ENCODE results near the gene KCNE4. TPM values are rescaled to one million over a fixed set of nuclear protein-coding genes. Genes with fewer than 3 reads are reported as not detected.

The KCNE4 gene
- total RNA-seq, 2 donors from 2014 or later, result 1.0 to 4.1 TPM

DNA sequence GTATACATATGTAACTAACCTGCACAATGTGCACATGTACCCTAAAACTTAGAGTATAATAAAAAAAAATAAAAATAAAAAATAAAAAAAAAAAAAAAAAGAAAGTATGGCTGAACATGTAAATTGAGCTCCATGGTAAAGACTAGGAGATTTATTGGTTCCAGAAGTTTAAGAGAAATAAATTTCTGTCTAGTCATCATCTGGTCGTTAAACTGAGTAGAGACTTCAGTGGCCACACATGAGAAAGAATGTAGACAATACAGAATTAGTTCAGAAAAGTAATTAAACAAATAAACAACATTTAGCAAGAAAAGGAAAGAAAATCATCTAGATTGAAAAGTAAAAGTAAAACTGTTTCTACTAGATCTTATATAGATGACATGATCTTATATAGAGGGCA, 12.4 kb upstream of the KCNE4 start:
- no peak overlapping the region for H3K4me3 ChIP-seq
- H3K9me3 ChIP-seq, result no peaks in the 10 kb centered on the region
- no peak for DNase-seq (ENCODE audit: low spot score)
- no peak overlapping the region for H3K27ac ChIP-seq
- TF ChIP-seq, protein P1, sequence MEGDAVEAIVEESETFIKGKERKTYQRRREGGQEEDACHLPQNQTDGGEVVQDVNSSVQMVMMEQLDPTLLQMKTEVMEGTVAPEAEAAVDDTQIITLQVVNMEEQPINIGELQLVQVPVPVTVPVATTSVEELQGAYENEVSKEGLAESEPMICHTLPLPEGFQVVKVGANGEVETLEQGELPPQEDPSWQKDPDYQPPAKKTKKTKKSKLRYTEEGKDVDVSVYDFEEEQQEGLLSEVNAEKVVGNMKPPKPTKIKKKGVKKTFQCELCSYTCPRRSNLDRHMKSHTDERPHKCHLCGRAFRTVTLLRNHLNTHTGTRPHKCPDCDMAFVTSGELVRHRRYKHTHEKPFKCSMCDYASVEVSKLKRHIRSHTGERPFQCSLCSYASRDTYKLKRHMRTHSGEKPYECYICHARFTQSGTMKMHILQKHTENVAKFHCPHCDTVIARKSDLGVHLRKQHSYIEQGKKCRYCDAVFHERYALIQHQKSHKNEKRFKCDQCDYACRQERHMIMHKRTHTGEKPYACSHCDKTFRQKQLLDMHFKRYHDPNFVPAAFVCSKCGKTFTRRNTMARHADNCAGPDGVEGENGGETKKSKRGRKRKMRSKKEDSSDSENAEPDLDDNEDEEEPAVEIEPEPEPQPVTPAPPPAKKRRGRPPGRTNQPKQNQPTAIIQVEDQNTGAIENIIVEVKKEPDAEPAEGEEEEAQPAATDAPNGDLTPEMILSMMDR (IDR thresholded peaks at IDR 0.05), result no peak
- no peaks in the 10 kb centered on the region for H3K27me3 ChIP-seq (replicated peaks; ENCODE audit: insufficient read depth)
- H3K36me3 ChIP-seq, result no peaks in the 10 kb centered on the region
- no peaks in the 10 kb centered on the region for H3K4me1 ChIP-seq (replicated peaks)
- intact Hi-C loops (cut with DNase I), result no loop called here
- WGBS, result 29% methylated on average over 1 of the region's 1 CpG

DNA sequence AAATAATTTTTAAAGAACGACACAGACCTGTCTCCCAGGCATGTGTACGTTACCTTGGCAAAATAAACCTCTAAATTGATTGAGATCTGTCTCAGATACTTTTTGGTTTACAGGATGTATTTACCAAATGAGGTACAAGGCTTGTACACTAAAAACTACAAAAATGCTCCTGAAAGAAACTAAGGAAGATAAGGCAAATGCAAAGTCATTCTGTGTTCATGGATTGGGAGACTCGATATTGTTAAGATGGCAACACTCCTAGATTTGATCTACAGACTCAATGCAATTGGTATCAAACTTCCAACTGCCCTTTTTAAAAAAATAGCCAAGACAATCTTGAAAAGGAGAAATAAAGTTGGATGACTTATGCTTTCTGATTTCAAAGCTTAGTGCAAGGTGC, 11.5 kb upstream of the KCNE4 start:
- Histone ChIP-seq H3K4me1 (replicated peaks) (no peaks in the 10 kb centered on the region), H3K9me3 (no peaks in the 10 kb centered on the region), H3K4me3 (no peak overlapping the region), H3K36me3 (no peaks in the 10 kb centered on the region), H3K27ac (no peak overlapping the region), H3K27me3 (replicated peaks; ENCODE audit: insufficient read depth) (no peaks in the 10 kb centered on the region)
- no peak for TF ChIP-seq POLR2A (IDR thresholded peaks at IDR 0.05)
- TF ChIP-seq POLR2AphosphoS5 (IDR thresholded peaks at IDR 0.05), result no peak
- TF ChIP-seq, protein P1 (IDR thresholded peaks at IDR 0.05), result no peak
- 95% methylated on average over 3 of the region's 3 CpGs for WGBS
- intact Hi-C loops (cut with DNase I), result no loop called here
- DNase-seq (ENCODE audit: low spot score), result no peak

DNA sequence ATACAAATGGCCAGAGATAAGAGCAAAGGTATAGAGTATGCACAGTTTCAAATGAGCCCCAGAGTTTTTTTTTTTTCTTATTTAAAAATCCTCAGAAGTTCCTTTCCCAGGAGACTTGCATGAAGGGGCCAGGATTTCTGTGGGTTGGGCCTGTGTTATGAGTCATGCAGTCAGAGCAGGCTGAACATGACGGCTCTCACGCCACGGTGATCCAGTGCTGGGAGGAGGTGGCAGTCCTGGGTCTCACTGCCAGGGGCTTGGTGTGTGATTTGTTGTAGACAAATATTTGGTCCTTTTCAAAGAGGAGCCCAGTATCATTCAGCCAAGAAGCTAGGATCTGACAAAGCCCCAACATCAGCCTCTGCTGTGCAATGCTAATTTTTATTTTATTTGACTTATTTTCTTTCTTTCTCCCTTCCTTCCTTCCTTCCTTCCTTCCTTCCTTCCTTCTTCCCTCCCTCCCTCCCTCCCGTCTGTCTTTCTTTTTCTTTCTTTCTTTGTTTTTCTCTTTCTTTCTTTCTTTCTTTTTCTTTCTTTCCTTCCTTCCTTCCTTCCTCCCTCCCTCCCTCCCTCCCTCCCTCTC, 10.4 kb upstream of the KCNE4 start:
- TF ChIP-seq, protein P1 (IDR thresholded peaks at IDR 0.05), result no peak
- TF ChIP-seq POLR2A (IDR thresholded peaks at IDR 0.05), result no peak
- no peak for DNase-seq (ENCODE audit: low spot score)

DNA sequence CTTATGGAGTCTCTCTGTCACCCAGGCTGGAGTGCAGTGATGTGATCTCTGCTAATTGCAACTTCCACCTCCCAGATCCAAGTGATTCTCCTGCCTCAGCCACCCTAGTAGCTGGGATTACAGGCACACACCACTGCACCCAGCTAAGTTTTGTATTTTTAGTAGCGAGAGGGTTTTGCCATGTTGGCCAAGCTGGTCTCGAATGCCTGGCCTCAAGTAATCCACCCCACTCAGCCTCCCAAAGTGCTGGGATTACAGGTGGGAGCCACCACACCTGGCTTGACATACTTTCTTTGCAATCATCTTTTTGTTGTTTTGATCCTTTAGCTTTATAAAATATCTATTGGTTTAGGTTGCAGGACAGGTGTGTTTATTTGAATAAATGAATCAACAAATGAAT, 9.7 kb upstream of the KCNE4 start:
- no peak for DNase-seq (ENCODE audit: low spot score)

More for the DNA sequence above, 10.4 kb upstream of the KCNE4 start:
- H3K4me1 ChIP-seq (replicated peaks), result no peaks in the 10 kb centered on the region
- H3K27me3 ChIP-seq (replicated peaks; ENCODE audit: insufficient read depth), result no peaks in the 10 kb centered on the region
- 15% methylated on average over 4 of the region's 4 CpGs for WGBS
- no peak overlapping the region for H3K27ac ChIP-seq
- no peaks in the 10 kb centered on the region for H3K9me3 ChIP-seq
- intact Hi-C loops (cut with DNase I), result no loop called here
- H3K36me3 ChIP-seq, result no peaks in the 10 kb centered on the region
- no peak overlapping the region for H3K4me3 ChIP-seq

DNA sequence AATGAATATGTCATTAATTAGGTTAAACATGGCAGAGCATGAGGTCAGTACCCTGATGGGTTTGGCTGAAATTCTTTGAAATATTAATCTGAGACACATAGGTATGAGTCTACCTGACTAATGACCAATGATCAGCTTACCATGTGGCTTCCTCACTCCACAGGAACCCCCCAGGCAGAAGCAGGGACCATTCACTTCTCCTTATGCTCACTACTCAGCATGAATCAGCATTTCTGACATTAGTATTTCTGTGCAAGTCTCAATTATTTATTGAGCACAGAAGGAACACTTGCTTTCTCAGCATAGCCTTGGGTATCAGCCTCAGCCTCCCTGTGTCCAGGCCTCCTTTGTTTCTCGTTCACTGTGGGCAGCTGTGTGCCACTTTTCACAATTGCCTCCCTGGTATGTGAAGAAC, 9.3 kb upstream of the KCNE4 start:
- WGBS, result 79% methylated on average over 1 of the region's 1 CpG
- H3K27ac ChIP-seq, result no peak overlapping the region
- TF ChIP-seq POLR2AphosphoS5 (IDR thresholded peaks at IDR 0.05) (no peak), POLR2A (IDR thresholded peaks at IDR 0.05) (no peak)
- TF ChIP-seq, protein P1 (IDR thresholded peaks at IDR 0.05), result no peak
- no peaks in the 10 kb centered on the region for H3K9me3 ChIP-seq
- no peaks in the 10 kb centered on the region for H3K27me3 ChIP-seq (replicated peaks; ENCODE audit: insufficient read depth)
- no peaks in the 10 kb centered on the region for H3K36me3 ChIP-seq
- H3K4me3 ChIP-seq, result no peak overlapping the region
- intact Hi-C loops (cut with DNase I), result no loop called here
- H3K4me1 ChIP-seq (replicated peaks), result no peaks in the 10 kb centered on the region
- DNase-seq (ENCODE audit: low spot score), result no peak

More for the DNA sequence above, 9.7 kb upstream of the KCNE4 start:
- Histone ChIP-seq H3K9me3 (no peaks in the 10 kb centered on the region), H3K27me3 (replicated peaks; ENCODE audit: insufficient read depth) (no peaks in the 10 kb centered on the region), H3K4me1 (replicated peaks) (no peaks in the 10 kb centered on the region), H3K27ac (no peak overlapping the region), H3K36me3 (no peaks in the 10 kb centered on the region), H3K4me3 (no peak overlapping the region)
- intact Hi-C loops (cut with DNase I), result no loop called here
- TF ChIP-seq POLR2A (IDR thresholded peaks at IDR 0.05) (no peak), POLR2AphosphoS5 (IDR thresholded peaks at IDR 0.05) (no peak)
- TF ChIP-seq, protein P1 (IDR thresholded peaks at IDR 0.05), result no peak
- WGBS, result 100% methylated on average over 2 of the region's 2 CpGs

Data from prostate gland (tissue), 2 donors.